ENCODE measurements around the gene ABCD1.
"Not testable (repeated sequence)": the region's sequence is repeated elsewhere in the genome, so short reads cannot be mapped to it uniquely, and the experiment has no call there.

ABCD1 gene

DNA sequence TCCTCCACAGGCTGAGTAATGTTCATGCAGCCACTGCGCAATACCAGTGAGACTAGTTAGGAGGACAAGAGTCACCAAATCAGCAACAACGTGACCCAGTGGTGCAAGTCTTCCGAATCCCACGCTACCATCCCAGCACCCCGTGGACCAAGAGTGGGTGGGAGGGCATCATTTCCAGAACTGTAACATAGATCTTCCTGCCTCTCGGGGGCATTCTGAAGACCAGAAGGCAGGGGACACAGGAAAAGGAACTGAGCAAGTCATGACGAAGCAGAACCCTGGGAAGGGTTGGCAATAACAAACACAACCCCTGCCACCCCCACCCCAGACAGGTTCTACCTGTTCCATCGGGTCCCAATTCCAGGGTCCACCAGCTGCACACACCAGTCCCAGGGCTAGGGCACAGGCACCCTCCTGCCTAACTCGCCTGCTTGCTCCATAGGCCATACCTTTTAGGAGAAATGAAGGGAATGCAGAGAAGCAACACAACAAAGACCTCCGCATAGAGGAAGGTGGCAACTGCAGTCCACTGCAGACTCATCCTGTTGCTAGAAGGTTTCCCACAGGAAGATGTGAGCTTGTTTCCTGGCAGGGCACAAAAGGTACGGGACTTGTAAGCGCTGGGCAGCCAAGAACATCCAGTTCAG is 1.8 kb upstream of the ABCD1 start:
- peaks cover 55% of the 10 kb centered on the region for H3K36me3 Mint-ChIP-seq
- H3K4me3 Mint-ChIP-seq: peak overlapping the region; percentile 83
- ATAC-seq (no peak), DNase-seq (ENCODE audit: low spot score in 2 of 2) (no peak)
- H3K9me3 Mint-ChIP-seq: no peaks in the 10 kb centered on the region
- peaks cover 28% of the 10 kb centered on the region for H3K4me1 Mint-ChIP-seq
- peak overlapping the region; percentile 77 for H3K27ac Mint-ChIP-seq

DNA sequence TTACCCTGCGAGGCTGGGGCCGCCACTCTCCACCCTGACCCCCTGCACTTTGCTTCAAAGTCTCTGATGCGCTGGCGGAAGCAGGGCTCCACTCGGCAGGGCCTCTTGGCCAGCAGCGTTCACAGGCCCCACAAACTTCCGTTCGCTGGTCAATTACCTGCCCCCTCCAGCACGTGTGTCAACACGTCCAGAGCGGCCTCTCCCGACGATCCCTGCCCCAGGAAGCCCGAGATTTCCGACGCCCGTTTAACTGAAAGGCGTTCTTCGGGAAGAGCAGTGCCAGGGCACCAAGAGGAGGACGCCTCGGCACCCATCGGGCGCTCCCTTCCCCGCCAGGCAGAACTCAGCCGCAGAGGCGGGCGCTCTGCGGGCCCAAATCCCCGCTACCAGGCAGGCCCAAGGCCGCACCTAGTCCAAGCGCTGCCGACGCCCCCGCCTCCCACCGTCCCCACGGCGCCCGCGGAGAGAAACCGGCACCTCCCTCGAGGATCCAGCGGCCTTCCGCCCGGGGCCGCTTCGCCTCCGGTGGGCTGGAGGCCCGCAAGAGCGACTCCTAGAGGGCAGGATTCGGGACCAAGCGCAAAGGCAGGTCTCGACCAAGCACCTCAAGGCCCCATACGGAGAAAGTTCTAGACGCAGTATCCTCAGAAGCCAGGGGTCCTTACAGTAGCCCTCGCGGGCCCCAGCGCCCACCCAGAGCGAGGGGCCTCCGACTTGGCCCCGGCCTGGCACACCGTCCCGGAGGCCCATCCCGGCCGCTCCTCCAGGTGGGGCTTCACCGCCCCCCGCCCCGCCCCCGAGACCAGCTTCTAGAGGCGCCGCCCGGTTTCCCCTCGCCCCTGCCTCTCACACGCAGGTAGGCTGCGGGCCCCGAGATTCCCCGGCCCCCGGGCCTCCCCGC is 1.1 kb upstream of the ABCD1 start:
- Mint-ChIP-seq H3K36me3 (peaks cover 47% of the 10 kb centered on the region), H3K4me3 (peak overlapping the region; percentile 83), H3K4me1 (peaks cover 28% of the 10 kb centered on the region), H3K27ac (peak overlapping the region; percentile 77), H3K9me3 (no peaks in the 10 kb centered on the region)
- ATAC-seq (peak; percentile 51), DNase-seq (ENCODE audit: low spot score in 2 of 2) (peak; percentile 21 to 75)

DNA sequence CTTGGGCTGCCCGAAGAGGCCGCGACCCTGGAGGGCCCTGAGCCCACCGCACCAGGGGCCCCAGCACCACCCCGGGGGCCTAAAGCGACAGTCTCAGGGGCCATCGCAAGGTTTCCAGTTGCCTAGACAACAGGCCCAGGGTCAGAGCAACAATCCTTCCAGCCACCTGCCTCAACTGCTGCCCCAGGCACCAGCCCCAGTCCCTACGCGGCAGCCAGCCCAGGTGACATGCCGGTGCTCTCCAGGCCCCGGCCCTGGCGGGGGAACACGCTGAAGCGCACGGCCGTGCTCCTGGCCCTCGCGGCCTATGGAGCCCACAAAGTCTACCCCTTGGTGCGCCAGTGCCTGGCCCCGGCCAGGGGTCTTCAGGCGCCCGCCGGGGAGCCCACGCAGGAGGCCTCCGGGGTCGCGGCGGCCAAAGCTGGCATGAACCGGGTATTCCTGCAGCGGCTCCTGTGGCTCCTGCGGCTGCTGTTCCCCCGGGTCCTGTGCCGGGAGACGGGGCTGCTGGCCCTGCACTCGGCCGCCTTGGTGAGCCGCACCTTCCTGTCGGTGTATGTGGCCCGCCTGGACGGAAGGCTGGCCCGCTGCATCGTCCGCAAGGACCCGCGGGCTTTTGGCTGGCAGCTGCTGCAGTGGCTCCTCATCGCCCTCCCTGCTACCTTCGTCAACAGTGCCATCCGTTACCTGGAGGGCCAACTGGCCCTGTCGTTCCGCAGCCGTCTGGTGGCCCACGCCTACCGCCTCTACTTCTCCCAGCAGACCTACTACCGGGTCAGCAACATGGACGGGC is 579 bp downstream of the ABCD1 start:
- DNase-seq (ENCODE audit: low spot score in 2 of 2): no peak
- Mint-ChIP-seq H3K9me3 (no peaks in the 10 kb centered on the region), H3K4me1 (peaks cover 24% of the 10 kb centered on the region), H3K36me3 (peaks cover 31% of the 10 kb centered on the region), H3K4me3 (peak overlapping the region; percentile 83), H3K27ac (peak overlapping the region; percentile 69)
- peak; percentile 2 for ATAC-seq

DNA sequence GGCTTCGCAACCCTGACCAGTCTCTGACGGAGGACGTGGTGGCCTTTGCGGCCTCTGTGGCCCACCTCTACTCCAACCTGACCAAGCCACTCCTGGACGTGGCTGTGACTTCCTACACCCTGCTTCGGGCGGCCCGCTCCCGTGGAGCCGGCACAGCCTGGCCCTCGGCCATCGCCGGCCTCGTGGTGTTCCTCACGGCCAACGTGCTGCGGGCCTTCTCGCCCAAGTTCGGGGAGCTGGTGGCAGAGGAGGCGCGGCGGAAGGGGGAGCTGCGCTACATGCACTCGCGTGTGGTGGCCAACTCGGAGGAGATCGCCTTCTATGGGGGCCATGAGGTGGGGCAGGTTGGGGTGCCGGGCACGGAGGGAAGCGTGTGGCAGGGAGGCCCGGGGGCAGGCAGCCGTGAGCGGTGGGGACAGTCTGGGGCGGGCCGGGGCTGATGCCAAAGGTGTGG is 1.2 kb downstream of the ABCD1 start:
- Mint-ChIP-seq H3K4me3 (peak overlapping the region; percentile 64), H3K9me3 (no peaks in the 10 kb centered on the region), H3K36me3 (peaks cover 24% of the 10 kb centered on the region), H3K27ac (peak overlapping the region; percentile 69), H3K4me1 (peaks cover 28% of the 10 kb centered on the region)
- DNase-seq (ENCODE audit: low spot score in 2 of 2) (no peak), ATAC-seq (no peak)

DNA sequence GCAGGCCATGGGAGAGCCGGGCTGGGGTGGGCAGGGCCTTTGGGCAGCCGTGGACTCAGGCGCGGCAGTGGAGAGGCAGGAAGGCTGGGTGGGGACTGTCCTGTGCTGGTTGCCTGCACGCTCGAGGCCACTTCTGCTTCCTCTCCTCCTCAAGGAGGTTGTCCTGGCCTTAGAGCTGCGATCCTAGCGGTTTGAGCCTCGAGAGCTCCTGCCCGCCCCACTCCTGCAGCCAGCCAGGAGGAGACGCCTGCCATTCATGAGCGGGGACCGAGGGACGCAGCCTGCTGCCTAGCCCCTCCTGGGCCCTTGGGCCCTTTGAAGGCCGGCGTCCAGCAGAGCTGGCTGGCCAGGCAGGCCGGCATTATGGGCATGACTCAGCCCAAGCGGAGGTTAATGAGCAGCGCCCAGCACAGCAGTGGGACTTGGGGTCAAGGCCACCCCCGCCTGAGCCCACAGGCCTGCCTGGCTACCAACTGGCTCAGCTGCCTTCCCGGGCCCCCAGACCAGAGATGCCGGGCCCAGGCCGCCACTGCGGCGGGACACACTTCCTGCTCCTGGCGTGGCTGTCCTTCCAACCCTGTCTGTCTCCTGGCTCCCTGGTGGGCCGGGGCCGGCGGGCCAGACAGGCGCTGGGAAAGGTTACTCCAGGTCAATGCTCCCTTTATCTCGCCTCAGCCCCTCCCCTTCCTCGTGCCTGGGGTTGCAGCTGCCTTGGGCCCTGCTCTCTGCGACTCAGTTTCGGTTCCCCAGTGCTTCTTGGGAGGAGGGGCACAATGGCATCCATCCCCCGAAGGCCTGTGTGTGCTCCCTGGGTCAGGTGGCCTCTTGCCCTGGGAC is 1.8 kb downstream of the ABCD1 start:
- Mint-ChIP-seq H3K27ac (peak overlapping the region; percentile 69), H3K36me3 (peaks cover 20% of the 10 kb centered on the region), H3K4me1 (peaks cover 34% of the 10 kb centered on the region), H3K4me3 (peak overlapping the region; percentile 64), H3K9me3 (peaks cover under 1% of the 10 kb centered on the region)
- DNase-seq (ENCODE audit: low spot score in 2 of 2): no peak
- no peak for ATAC-seq

DNA sequence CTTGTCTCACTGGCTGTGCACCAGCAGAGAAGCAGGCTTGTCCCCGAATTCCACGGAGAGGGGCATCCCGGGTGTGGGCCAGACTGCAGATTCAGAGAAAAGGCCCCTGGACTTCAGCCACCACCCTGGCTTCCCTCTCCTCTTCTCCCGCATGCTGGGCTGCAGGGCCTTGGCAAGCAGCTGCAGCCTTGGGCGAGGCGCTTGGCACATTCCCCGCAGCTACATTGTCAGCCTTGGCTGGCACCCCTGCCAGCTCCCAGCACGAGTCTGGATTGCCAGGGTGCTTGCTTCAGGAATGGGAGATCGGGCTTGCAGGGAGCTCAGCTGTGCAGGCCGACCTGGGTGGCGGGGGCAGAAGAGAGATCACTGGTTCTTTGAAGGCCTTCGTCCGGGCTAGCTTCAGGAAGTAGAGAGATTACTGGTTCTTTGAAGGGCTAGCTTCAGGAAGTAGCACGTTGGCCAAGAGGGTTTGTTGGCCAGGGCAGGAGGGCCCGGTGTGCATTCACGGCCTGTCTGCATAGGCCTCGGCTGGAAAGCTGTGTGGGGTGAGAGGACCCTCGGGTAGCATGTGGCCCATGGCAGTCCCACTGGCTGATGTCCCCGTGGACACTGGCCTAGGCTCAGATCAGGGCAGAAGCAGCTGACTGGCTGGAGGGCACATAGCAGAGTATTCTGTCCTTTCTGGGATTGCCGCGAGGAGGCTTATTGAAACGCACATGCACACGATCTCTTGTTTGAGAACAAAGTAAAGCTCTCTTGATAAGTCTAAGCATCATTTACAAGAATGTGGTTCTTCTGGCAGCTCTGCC is 2.7 kb downstream of the ABCD1 start:
- no peak for ATAC-seq
- H3K36me3 Mint-ChIP-seq: peaks cover 13% of the 10 kb centered on the region

DNA sequence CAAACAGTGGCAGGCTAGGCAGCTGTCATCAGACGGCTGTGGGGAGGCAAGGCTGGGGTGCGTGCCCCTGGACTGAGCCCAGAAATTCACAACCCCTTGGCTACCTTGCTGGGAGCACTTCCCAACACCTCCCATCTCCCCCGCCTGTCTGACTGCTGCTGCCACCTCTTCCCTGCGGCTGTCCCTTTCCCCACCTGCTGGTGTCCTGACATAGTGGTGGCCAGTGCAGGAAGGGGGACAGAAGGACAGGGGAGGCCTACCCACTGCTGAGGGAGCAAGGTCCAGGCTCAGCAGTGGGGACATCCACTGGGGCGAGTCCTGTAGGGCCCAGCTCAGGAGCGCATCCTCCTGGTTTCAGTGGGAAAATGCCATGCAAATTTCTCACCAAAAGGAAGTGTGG is 3.4 kb downstream of the ABCD1 start:
- Mint-ChIP-seq H3K4me1 (peaks cover 34% of the 10 kb centered on the region), H3K4me3 (no peak overlapping the region), H3K9me3 (peaks cover 2% of the 10 kb centered on the region), H3K36me3 (peaks cover 6% of the 10 kb centered on the region), H3K27ac (no peak overlapping the region)
- ATAC-seq (no peak), DNase-seq (ENCODE audit: low spot score in 2 of 2) (no peak)

More for the DNA sequence above, 2.7 kb downstream of the ABCD1 start:
- Mint-ChIP-seq H3K9me3 (peaks cover 2% of the 10 kb centered on the region), H3K4me1 (peaks cover 37% of the 10 kb centered on the region), H3K4me3 (peak overlapping the region; percentile 64), H3K27ac (peak overlapping the region; percentile 69)
- DNase-seq (ENCODE audit: low spot score in 2 of 2): no peak

DNA sequence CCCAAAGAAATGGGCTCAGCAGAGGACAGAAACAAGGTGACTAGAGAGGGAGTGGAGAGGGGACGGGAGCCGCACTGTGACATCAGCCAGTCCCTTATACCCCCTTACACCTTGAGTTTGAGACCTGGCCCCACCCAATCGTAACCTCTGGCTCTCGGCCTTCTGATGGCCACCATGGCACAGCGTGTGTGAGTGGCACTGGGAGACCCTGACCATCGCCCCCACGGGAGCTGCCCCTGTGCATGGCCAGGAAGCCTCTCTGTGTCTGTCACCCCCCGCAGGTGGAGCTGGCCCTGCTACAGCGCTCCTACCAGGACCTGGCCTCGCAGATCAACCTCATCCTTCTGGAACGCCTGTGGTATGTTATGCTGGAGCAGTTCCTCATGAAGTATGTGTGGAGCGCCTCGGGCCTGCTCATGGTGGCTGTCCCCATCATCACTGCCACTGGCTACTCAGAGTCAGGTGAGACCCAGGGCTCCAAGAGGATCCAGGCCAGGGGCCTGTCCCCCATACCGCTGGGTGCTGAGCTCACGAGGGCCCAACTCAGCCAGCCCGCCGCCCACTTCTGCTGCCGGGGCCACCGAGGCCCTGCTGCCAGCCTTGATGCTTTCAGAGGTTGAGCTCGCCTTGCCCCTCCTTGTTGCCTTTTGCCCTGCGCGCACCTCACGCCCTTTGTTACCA is 4.4 kb downstream of the ABCD1 start:
- Mint-ChIP-seq H3K36me3 (no peaks in the 10 kb centered on the region), H3K4me1 (peaks cover 34% of the 10 kb centered on the region), H3K9me3 (peaks cover 2% of the 10 kb centered on the region), H3K27ac (no peak overlapping the region), H3K4me3 (no peak overlapping the region)
- DNase-seq (ENCODE audit: low spot score in 2 of 2) (no peak), ATAC-seq (no peak)

DNA sequence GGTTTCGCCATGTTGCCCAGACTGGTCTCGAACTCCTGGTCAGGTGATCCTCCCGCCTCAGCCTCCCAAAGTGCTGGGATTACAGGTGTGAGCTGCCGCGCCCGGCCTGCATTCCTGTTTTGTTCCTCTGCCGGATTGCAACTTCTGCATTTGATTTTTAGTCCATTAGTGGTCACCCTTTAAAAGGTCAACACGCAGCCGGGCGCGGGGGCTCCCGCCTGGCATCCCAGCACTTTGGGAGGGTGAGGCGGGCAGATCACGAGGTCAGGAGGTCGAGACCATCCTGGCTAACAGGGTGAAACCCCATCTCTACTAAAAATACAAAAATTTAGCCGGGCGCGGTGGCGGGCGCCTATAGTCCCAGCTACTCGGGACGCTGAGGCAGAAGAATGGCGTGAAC is 5.5 kb downstream of the ABCD1 start:
- not testable (repeated sequence) for H3K27ac Mint-ChIP-seq; H3K4me3 Mint-ChIP-seq; H3K9me3 Mint-ChIP-seq; ATAC-seq; H3K36me3 Mint-ChIP-seq; DNase-seq (ENCODE audit: low spot score in 2 of 2)
- peaks cover 40% of the 10 kb centered on the region for H3K4me1 Mint-ChIP-seq

DNA sequence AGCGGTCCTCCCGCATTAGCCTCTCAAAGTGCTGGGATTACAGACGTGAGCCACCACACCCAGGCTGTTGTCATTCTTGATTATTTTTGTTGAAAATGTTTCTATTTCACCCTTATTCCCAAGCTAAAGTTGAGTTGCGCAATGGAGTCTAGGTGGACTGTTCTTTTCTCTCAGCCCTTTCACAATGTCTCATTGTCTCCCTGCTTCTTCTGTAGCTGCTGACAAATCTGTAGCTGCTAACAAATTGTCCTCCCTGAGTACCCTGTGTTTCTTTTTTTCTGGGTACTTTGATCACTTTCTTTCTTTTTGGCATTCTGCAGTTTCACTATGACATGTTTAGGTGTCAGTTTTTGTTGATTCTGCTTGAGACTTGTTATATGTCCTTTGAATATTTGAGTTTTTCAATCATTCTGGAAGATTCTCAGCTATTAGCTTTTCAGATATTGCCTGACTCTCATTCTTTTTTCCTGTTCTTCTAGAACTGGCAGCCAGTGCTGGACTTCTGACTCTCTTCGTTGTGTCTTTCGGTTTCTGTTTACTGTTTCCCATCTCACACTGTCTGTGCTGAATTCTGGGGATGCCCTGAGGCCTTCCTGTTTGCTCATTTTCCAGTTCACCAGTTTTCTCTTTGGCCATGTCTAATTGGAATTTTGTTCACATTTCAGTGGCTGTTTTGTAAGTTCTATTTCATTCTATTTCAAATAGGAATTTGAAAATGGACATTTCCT is 6.6 kb downstream of the ABCD1 start:
- ATAC-seq (peak; percentile 53), DNase-seq (ENCODE audit: low spot score in 2 of 2) (no peak)
- Mint-ChIP-seq H3K27ac (no peak overlapping the region), H3K36me3 (no peaks in the 10 kb centered on the region), H3K4me3 (peak overlapping the region; percentile 38), H3K4me1 (peaks cover 46% of the 10 kb centered on the region), H3K9me3 (peaks cover 2% of the 10 kb centered on the region)

DNA sequence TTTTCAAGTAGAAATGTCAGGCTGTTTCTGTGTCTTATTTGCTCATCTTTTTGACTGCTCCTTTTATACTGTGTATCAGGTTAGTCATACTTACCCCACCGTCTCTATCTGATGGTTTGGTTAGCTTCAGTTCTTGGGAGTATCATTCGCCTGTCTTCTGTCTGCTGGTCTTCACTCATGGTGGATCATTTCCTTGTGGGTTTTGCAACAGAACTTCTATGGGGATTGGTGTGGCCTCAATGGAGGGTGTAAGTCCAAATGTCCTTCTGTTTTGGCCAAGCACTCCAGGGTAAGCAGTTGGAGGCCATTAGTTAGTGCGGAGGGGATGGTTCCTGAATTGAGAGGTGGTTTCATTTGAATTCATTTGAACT is 7.2 kb downstream of the ABCD1 start:
- peak overlapping the region; percentile 38 for H3K4me3 Mint-ChIP-seq
- peak; percentile 43 for ATAC-seq
- no peak overlapping the region for H3K27ac Mint-ChIP-seq

DNA sequence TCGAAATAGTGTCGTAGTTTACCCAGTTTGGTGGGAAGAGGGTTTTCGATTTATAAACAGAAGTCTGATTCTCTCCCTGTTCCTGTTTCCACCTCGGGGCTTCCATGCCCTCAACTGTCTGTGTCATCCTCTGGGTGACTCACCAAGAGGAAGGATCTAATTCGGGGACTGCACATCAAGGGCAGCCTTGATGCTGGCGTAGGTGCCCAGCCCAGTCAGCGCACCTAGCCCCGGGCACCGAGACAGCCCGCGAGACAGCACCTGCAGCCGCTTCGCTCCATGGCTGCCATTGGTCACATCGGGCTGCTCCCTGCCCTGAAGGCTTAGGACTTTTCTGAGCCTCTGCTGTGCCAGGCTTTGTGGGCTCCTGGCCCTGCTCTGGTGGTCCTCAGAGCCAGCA is 7.7 kb downstream of the ABCD1 start:
- Mint-ChIP-seq H3K27ac (no peak overlapping the region), H3K4me1 (peaks cover 37% of the 10 kb centered on the region)

More for the DNA sequence above, 7.2 kb downstream of the ABCD1 start:
- H3K9me3 Mint-ChIP-seq: peaks cover 2% of the 10 kb centered on the region
- H3K36me3 Mint-ChIP-seq: no peaks in the 10 kb centered on the region
- DNase-seq (ENCODE audit: low spot score in 2 of 2): no peak
- peaks cover 43% of the 10 kb centered on the region for H3K4me1 Mint-ChIP-seq

DNA sequence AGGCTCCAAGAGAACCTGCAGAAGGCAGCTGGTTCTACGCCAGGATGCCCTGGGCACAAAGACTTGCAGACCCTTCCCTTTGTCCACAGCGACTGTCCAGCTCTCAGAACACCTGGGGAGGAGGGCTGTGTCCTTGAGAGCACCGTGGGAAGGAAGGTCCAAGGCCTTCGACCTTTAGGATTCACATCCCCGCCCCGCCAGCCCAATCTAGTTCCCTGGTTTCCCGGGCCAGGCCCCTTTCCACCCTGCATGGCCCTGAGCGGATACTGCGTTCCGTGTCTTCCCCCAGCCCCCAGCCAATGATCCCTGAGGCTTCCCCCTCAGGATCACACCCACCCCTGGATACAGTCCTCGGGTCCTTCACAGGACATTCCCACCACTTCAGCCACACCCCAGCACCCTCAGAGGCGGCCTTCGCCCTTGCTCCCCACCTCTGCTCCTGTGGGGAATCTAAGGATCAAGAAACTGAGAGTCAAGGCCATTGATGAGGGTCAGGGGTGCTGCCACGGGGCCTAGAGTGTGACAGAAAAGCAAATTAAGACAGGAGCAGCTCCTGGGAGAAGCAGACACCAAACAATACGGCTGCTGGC is 9.1 kb downstream of the ABCD1 start:
- Mint-ChIP-seq H3K4me1 (peaks cover 33% of the 10 kb centered on the region), H3K27ac (no peak overlapping the region), H3K9me3 (peaks cover 2% of the 10 kb centered on the region), H3K4me3 (no peak overlapping the region), H3K36me3 (no peaks in the 10 kb centered on the region)
- ATAC-seq: no peak
- DNase-seq (ENCODE audit: low spot score in 2 of 2): no peak

More for the DNA sequence above, 7.7 kb downstream of the ABCD1 start:
- H3K9me3 Mint-ChIP-seq: peaks cover 2% of the 10 kb centered on the region
- H3K4me3 Mint-ChIP-seq: no peak overlapping the region
- ATAC-seq (no peak), DNase-seq (ENCODE audit: low spot score in 2 of 2) (no peak)
- H3K36me3 Mint-ChIP-seq: no peaks in the 10 kb centered on the region

Data from stimulated activated effector memory CD8-positive, alpha-beta T cell treated with anti-CD3 and anti-CD28 coated beads, Interleukin-12 subunit alpha, Interleukin-12 subunit beta, amount 100 ng/mL, for 72 hours (primary cell).